ENCODE measurements around the gene ZFPM1.
"Not testable (repeated sequence)": the region's sequence is repeated elsewhere in the genome, so short reads cannot be mapped to it uniquely, and the experiment has no call there.

Gene ZFPM1

GRCh38 chr16:88475037-88475436 lies 22.0 kb downstream of the ZFPM1 start:
- H3K4me3 ChIP-seq (ENCODE audit: low read depth, low read length) = no peak overlapping the region
- no peak for DNase-seq (ENCODE audit: low read depth)

- no peak overlapping the region for H3K4me3 ChIP-seq (ENCODE audit: low read depth, low read length)
- no peak for DNase-seq (ENCODE audit: low read depth)
Measured at GRCh38 chr16:88476203-88476602, 23.1 kb downstream of the ZFPM1 start.

GRCh38 chr16:88476817-88477397 lies 23.8 kb downstream of the ZFPM1 start:
- DNase-seq (ENCODE audit: low read depth) = no peak
- no peak overlapping the region for H3K4me3 ChIP-seq (ENCODE audit: low read depth, low read length)

DNA sequence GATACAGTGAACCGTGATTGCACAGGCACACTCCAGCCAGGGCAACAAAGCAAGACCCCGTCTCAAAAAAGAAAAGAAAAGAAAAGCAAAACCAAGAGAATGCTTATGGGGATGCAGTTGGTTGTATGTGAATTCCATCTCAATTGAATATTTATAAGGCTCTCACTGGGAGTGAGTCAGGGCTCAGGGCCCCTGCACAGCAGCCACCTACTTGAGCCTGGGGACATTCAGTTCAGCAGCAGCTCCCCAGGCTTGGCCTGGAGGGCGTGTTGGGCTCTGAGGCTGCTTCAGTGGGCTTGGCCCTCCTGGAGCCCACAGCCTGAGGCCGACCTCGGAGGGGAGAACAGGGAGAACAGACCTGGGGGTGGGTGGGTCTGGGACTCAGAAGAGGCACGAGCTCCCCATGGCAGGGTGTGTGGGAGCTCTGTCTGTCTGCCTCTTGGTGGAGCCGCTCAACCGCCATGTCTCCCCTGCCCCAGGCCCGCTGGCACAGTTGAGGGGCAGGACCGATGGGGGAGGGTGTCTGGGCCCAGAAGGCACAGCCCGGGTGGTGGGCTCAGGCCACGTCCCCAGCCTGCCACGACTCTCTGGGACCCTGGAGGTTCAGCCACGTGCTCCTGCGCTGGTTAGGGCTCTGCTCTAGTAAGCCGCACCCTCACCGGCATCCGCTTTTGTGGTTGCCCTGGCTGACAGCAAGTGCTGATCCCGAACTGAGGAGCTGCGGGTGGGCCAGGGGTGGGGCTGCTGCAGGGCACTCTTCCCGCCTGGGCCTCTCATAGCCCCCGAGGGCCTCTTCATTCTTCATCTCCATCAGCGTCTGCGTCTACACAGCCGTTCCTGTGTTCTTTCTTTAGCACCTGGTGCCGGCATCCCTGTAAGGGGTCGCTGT lies 24.8 kb downstream of the ZFPM1 start:
- DNase-seq (ENCODE audit: low read depth) = no peak
- no peak overlapping the region for H3K4me3 ChIP-seq (ENCODE audit: low read depth, low read length)

DNA sequence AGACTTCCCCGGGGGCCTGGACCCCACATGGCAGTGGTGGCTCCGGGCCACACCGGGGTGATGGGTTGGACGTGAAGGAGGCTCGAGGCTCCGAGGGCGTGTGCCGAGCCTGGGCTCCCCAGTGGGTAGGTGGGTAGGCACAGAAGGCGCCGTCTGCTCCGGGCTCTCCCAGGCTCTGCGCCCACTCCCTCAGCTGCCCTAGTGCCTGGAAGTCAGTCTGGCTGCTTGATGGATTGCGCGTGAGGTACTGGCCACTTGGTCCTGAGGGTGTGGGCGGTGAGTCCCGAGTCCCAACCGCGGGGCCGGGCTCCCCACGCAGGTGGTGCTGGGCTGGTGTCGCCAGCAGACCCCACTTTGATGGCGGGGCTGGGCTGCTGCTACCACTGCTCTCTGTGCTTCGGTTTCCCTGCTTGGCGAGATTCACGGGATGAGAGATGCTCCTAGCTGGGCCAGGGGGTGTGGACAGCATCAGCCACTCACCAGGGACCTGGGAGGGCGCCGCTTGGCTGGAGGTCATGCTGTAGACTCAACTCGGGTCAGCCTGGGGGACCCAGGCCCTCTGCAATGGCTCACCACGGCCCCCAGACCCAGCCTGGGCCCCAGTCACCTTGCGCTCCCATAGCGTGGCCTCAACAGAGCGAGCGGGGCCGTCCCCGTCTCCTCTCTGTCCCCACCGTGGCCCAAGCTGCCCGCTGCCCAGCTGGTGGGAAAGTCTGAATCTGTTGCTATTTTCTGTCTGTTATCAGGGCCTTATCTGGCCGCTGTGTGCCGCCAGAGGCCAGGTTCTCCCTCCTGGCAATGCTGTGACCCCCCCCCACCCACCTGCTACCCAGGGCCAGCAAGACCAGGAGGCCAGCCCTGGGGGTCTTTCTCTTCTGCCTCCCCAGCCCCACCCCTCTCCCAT lies 26.1 kb downstream of the ZFPM1 start:
- no peak for DNase-seq (ENCODE audit: low read depth)
- no peak overlapping the region for H3K4me3 ChIP-seq (ENCODE audit: low read depth, low read length)

DNA sequence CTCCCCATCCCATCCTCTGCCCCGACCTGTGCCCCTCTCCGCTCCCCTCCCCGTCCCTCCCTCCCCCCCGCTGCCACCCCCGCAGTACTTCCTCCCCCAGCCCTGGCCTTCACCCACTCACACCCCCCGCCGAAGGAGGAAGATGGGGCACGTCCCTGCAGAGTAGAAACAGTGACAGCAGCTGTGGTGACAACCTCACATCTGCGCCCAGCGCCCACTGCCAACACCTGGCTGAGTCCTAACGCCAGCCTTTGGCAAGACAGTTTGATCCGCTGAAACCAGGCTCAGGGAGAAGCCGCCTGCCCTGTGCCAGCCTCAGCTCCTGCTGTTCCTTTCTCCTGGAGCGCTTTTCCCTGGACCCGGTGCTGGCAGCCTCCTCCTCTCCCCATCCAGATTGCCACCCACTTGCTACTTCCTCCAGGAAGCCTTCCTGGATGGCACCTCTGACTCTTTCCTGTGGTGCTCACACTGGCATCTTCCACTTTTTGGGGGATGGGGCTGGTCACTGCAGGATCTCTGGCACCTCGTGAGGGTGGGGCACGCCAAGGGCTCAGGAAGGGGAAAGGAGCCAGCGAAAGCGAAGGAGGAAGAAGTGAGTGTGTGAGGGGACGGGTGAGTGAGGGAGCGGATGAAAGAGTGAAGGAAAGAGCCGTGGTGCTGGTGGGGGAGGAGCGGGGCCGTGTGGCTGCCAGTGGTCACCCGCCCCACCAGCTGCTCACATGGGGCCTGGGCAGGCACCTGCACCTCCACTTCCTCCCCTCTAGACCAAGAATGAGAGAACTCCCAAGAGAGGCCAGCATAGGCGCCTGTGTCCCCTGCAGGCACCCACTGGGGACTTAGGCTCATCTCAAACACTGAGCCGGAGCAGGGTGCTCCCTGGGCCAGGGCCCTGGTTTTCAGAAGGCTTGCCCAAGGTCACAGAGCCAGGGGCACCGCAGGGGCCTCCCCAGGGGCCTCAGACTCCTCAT lies 27.0 kb downstream of the ZFPM1 start:
- H3K4me3 ChIP-seq (ENCODE audit: low read depth, low read length) = no peak overlapping the region
- no peak for DNase-seq (ENCODE audit: low read depth)

DNA sequence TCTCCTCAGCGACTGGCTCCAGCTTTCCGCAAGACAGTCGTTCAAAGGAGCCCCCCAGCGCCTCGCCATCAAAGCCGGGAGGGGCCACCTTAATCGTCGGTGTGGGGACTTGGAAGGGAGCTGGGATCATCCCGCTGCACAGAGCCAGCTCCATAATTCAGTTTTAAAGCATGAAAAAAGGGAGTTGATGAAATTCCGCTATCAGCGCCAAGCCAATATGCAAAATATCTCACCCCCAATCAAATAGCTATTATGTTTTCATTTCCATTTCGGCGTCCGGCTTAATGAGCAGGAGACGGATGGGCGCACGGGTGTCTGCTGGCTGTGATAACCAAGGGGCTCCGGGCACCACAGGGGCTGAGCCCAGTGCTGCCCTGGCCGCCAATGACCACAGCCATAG lies 27.7 kb downstream of the ZFPM1 start:
- H3K4me3 ChIP-seq (ENCODE audit: low read depth, low read length) = no peak overlapping the region
- no peak for DNase-seq (ENCODE audit: low read depth)

GRCh38 chr16:88481851-88482250 lies 28.8 kb downstream of the ZFPM1 start:
- no peak for DNase-seq (ENCODE audit: low read depth)
- no peak overlapping the region for H3K4me3 ChIP-seq (ENCODE audit: low read depth, low read length)

- H3K4me3 ChIP-seq (ENCODE audit: low read depth, low read length) = no peak overlapping the region
Measured at GRCh38 chr16:88482630-88483391, 29.7 kb downstream of the ZFPM1 start.

DNA sequence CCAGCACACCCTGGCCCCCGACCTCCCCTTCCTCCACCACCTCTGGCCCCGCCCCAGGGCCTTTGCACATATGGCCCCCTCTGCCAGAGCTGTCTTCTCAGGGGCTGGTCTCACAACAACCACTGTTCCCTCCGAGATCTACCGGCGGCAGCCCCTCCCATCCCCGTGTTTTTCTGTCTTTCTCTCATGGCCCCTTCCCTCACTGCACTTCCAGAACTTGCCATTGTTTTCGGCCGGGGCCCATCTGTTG lies 30.2 kb downstream of the ZFPM1 start:
- no peak overlapping the region for H3K4me3 ChIP-seq (ENCODE audit: low read depth, low read length)
- no peak for DNase-seq (ENCODE audit: low read depth)

More at GRCh38 chr16:88482630-88483391, 29.7 kb downstream of the ZFPM1 start:
- DNase-seq (ENCODE audit: low read depth) = no peak

DNA sequence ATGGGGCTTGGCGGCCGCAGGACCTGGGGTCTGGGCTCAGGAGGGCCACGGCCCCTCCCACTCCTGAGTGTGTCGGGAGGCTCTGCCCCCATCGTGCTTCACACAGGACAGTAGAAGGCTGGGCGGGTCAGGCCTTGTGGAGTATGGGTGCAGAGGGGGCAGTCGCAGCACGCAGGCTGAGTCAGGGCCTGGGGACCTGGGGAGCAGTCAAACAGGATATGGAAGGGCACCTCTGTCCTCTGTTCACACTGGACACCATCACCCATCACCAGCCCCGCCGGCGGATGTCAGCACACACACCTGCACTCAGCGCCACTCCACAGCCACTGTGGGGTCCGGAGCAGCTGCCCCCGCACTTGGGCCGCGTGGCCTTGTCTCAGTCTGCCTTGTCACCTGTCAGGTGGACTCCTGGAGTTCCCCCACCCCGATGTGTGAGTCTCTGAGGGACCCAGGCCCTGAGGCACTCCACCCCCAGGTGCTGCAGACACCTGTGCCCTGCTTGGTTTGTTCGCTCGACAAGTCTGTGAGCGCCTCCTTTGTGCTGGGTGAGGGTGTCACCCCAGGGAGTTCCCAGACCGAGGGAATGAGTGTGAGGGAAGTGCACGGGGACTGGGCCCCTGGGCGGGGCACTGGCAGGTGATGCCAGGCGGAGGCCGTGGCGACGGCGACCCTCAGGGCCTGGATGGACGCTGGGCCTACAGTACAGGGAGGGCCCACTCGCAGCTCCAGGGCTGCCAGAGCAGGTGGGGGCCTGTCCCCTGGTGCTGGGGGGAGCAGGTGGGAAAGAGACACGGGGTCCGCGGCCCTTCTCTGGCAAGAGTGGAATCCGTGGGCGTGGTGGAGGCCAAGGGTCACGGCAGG lies 31.7 kb downstream of the ZFPM1 start:
- no peak overlapping the region for H3K4me3 ChIP-seq (ENCODE audit: low read depth, low read length)
- DNase-seq (ENCODE audit: low read depth) = no peak

DNA sequence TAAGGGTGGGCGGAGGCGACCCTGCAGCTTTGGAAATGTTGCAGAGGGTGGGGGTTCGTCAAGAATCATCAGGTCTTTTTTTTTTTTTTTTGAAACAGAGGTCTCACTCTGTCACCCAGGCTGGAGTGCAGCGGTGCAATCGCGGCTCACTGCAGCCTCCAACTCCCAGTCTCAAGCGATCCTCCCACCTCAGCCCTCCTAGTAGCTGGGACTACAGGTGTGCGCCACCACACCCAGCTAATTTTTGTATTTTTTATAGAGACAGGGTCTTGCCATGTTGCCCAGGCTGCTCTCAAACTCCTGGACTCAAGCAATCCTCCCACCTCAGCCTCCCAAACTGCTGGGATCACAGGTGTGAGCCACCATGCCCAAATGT lies 32.3 kb downstream of the ZFPM1 start:
- H3K4me3 ChIP-seq (ENCODE audit: low read depth, low read length); DNase-seq (ENCODE audit: low read depth): not testable (repeated sequence)

GRCh38 chr16:88486398-88487123 lies 33.5 kb downstream of the ZFPM1 start:
- H3K4me3 ChIP-seq (ENCODE audit: low read depth, low read length) = no peak overlapping the region

GRCh38 chr16:88487124-88487432 lies 34.0 kb downstream of the ZFPM1 start:
- no peak for DNase-seq (ENCODE audit: low read depth)

More at GRCh38 chr16:88486398-88487123, 33.5 kb downstream of the ZFPM1 start:
- DNase-seq (ENCODE audit: low read depth) = no peak

GRCh38 chr16:88487920-88488851 lies 35.1 kb downstream of the ZFPM1 start:
- H3K4me3 ChIP-seq (ENCODE audit: low read depth, low read length) = no peak overlapping the region
- DNase-seq (ENCODE audit: low read depth) = no peak

More at GRCh38 chr16:88487124-88487432, 34.0 kb downstream of the ZFPM1 start:
- H3K4me3 ChIP-seq (ENCODE audit: low read depth, low read length) = no peak overlapping the region

DNA sequence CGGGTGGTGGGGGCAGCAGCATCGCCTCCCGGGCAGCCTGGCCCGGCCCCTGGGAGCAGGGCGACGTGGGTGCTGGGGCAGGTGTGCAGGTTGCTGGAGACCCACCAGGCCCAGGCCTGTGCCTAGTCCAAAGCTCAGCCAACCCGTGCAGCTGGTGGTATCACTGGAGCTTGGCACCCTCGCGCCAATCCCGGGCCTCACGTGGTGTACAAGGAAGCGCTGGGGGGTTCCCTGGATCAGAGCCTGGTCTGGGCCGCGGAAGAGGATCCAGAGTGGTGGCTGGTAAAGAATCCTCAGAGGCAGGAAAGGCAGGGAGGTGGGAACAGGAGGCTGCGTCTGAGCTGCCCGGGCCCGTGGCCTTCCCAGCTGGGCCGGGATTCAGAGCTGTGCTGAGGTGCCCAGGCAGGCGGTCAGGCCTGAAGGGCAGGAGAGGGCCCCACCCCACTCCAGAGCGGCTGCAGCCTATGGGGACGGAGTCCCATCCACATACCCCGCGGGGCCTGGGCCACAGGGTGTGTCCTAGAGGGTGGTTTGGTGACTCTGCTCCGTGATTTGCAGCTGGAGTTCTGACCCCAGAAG lies 36.2 kb downstream of the ZFPM1 start:
- DNase-seq (ENCODE audit: low read depth) = no peak
- H3K4me3 ChIP-seq (ENCODE audit: low read depth, low read length) = no peak overlapping the region
